HepG2 (cell line): ENCODE results near the gene OPN3. TPM values are rescaled to one million over a fixed set of nuclear protein-coding genes. Genes with fewer than 3 reads are reported as not detected.

Experiments
- MIER3 ChIP-seq: IDR thresholded peaks from 2 replicates; pipeline ENCODE4 v1.6.1; 2016; ENCODE audit warnings: missing compliant biosample characterization, borderline replicate concordance
- MXI1 ChIP-seq: IDR thresholded peaks from 3 replicates; pipeline ENCODE4 v1.6.1; 2012; ENCODE audit warnings: low read depth, low read length, inconsistent platforms, borderline replicate concordance
- PRPF4 ChIP-seq: fragments of 200-400 bp; formaldehyde crosslinking; IDR thresholded peaks from 2 replicates; pipeline ENCODE4 v1.6.1; 2016; ENCODE audit warnings: low read length, low read depth; ENCODE audit not compliant: poor library complexity, severe bottlenecking
- SATB2 ChIP-seq: sonication (generic); formaldehyde crosslinking; IDR thresholded peaks from 2 replicates; pipeline ENCODE4 v1.5.0; 2020; ENCODE audit warnings: missing genetic modification reagents
- TFDP1 ChIP-seq: IDR thresholded peaks from 2 replicates; pipeline ENCODE4 v1.6.1; 2016; ENCODE audit warnings: missing compliant biosample characterization, missing genetic modification reagents, borderline replicate concordance
- TMF1 ChIP-seq: sonication (generic); formaldehyde crosslinking; IDR thresholded peaks from 2 replicates; pipeline ENCODE4 v1.8.1; 2022; ENCODE audit warnings: low read depth, missing genetic modification reagents
- ZNF24 ChIP-seq: fragments of 450-650 bp; IDR thresholded peaks from 2 replicates; pipeline ENCODE4 v1.6.1; 2017; ENCODE audit warnings: antibody characterized with exemption, mild to moderate bottlenecking
- ZNF382 ChIP-seq: sonication (generic); formaldehyde crosslinking; IDR thresholded peaks from 2 replicates; pipeline ENCODE4 v1.5.0; 2020; ENCODE audit warnings: missing genetic modification reagents, mild to moderate bottlenecking, borderline replicate concordance
- ZNF639 ChIP-seq: conservative IDR thresholded peaks from 2 replicates; pipeline ENCODE4 v1.6.1; 2018; ENCODE audit warnings: missing genetic modification reagents
- ZNF672 ChIP-seq: sonication (generic); formaldehyde crosslinking; IDR thresholded peaks from 2 replicates; pipeline ENCODE4 v1.8.1; 2022; ENCODE audit warnings: missing genetic modification reagents
- polyA plus RNA-seq, 8 experiments: library from polyadenylated mRNA; depleted of rRNA in 3 of 8; stranded (reverse) in 7 of 8; unstranded in 1 of 8; fragments of >200 nt; fragmentation: Illumina TruSeq in 4 of 8; extraction: Trizol in 4 of 8; gene quantifications; 2 replicates each; pipeline versions ENCODE4 v1.2.1 to v1.2.3, GENCODE V29; 2011 to 2016; ENCODE audit warnings: low read depth in 4 of 8, missing spikeins in 1 of 8, mixed read lengths in 1 of 8; ENCODE audit not compliant: insufficient read depth in 1 of 8
- total RNA-seq, 5 experiments: library from RNA; depleted of rRNA; stranded (reverse); fragments of >200 nt; fragmentation: Illumina TruSeq; extraction: Trizol; gene quantifications; 2 replicates each; pipeline ENCODE4 v1.2.3, GENCODE V29; 2016; ENCODE audit warnings: low read depth in 1 of 5
- TF ChIP-seq, protein P1 (sequence below): sonication (generic); formaldehyde crosslinking; IDR thresholded peaks from one replicate; pipeline ENCODE4 v1.5.1; 2020; ENCODE audit warnings: mild to moderate bottlenecking, missing genetic modification reagents; ENCODE audit errors: not compliant biosample characterization
- TF ChIP-seq, protein P2 (sequence below): sonication (generic); formaldehyde crosslinking; IDR thresholded peaks from 2 replicates; pipeline ENCODE4 v1.9.0; 2022; ENCODE audit warnings: missing genetic modification reagents, mild to moderate bottlenecking, borderline replicate concordance
- TF ChIP-seq, protein P3 (sequence below): fragments of 450-650 bp; IDR thresholded peaks from 2 replicates; pipeline ENCODE4 v1.6.1; 2017; ENCODE audit warnings: mild to moderate bottlenecking

Gene OPN3
- total and polyA plus RNA-seq, 2 of the 13 experiments (the other 11 are each of a cell fraction or from before 2014, with no cell fraction given), result 17.4 to 23.0 TPM

- TF ChIP-seq, protein P1, sequence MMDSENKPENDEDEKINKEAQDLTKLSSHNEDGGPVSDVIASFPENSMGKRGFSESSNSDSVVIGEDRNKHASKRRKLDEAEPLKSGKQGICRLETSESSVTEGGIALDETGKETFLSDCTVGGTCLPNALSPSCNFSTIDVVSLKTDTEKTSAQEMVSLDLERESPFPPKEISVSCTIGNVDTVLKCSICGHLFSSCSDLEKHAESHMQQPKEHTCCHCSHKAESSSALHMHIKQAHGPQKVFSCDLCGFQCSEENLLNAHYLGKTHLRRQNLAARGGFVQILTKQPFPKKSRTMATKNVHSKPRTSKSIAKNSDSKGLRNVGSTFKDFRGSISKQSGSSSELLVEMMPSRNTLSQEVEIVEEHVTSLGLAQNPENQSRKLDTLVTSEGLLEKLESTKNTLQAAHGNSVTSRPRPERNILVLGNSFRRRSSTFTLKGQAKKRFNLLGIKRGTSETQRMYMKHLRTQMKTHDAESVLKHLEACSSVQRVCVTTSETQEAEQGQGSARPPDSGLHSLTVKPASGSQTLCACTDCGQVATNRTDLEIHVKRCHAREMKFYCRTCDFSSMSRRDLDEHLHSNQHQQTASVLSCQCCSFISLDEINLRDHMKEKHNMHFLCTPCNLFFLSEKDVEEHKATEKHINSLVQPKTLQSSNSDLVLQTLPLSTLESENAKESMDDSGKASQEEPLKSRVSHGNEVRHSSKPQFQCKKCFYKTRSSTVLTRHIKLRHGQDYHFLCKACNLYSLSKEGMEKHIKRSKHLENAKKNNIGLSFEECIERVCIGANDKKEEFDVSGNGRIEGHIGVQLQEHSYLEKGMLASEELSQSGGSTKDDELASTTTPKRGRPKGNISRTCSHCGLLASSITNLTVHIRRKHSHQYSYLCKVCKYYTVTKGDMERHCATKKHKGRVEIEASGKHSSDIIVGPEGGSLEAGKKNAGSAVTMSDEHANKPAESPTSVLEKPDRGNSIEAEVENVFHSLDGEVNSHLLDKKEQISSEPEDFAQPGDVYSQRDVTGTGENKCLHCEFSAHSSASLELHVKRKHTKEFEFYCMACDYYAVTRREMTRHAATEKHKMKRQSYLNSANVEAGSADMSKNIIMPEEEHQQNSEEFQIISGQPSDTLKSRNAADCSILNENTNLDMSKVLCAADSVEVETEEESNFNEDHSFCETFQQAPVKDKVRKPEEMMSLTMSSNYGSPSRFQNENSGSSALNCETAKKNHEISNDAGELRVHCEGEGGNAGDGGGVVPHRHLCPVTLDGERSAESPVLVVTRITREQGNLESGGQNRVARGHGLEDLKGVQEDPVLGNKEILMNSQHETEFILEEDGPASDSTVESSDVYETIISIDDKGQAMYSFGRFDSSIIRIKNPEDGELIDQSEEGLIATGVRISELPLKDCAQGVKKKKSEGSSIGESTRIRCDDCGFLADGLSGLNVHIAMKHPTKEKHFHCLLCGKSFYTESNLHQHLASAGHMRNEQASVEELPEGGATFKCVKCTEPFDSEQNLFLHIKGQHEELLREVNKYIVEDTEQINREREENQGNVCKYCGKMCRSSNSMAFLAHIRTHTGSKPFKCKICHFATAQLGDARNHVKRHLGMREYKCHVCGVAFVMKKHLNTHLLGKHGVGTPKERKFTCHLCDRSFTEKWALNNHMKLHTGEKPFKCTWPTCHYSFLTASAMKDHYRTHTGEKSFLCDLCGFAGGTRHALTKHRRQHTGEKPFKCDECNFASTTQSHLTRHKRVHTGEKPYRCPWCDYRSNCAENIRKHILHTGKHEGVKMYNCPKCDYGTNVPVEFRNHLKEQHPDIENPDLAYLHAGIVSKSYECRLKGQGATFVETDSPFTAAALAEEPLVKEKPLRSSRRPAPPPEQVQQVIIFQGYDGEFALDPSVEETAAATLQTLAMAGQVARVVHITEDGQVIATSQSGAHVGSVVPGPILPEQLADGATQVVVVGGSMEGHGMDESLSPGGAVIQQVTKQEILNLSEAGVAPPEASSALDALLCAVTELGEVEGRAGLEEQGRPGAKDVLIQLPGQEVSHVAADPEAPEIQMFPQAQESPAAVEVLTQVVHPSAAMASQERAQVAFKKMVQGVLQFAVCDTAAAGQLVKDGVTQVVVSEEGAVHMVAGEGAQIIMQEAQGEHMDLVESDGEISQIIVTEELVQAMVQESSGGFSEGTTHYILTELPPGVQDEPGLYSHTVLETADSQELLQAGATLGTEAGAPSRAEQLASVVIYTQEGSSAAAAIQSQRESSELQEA, result no peak
- TF ChIP-seq ZNF639 (CRISPR knock-in tag), result no peak
- TF ChIP-seq ZNF382 (CRISPR knock-in tag), result no peak
- no peak for TF ChIP-seq SATB2
- TF ChIP-seq MXI1, result no peak
- TF ChIP-seq TMF1 (CRISPR knock-in tag), result no peak
- 0 out of 2 replicates have a peak, but pooled peaks have one; percentile 20 for TF ChIP-seq TFDP1 (CRISPR knock-in tag)
- no peak for TF ChIP-seq ZNF24
- TF ChIP-seq PRPF4, result no peak
- no peak for TF ChIP-seq ZNF672 (CRISPR knock-in tag)
- no peak for TF ChIP-seq MIER3 (CRISPR knock-in tag)
- TF ChIP-seq, protein P2, sequence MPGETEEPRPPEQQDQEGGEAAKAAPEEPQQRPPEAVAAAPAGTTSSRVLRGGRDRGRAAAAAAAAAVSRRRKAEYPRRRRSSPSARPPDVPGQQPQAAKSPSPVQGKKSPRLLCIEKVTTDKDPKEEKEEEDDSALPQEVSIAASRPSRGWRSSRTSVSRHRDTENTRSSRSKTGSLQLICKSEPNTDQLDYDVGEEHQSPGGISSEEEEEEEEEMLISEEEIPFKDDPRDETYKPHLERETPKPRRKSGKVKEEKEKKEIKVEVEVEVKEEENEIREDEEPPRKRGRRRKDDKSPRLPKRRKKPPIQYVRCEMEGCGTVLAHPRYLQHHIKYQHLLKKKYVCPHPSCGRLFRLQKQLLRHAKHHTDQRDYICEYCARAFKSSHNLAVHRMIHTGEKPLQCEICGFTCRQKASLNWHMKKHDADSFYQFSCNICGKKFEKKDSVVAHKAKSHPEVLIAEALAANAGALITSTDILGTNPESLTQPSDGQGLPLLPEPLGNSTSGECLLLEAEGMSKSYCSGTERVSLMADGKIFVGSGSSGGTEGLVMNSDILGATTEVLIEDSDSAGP (CRISPR knock-in tag), result no peak
- TF ChIP-seq, protein P3, sequence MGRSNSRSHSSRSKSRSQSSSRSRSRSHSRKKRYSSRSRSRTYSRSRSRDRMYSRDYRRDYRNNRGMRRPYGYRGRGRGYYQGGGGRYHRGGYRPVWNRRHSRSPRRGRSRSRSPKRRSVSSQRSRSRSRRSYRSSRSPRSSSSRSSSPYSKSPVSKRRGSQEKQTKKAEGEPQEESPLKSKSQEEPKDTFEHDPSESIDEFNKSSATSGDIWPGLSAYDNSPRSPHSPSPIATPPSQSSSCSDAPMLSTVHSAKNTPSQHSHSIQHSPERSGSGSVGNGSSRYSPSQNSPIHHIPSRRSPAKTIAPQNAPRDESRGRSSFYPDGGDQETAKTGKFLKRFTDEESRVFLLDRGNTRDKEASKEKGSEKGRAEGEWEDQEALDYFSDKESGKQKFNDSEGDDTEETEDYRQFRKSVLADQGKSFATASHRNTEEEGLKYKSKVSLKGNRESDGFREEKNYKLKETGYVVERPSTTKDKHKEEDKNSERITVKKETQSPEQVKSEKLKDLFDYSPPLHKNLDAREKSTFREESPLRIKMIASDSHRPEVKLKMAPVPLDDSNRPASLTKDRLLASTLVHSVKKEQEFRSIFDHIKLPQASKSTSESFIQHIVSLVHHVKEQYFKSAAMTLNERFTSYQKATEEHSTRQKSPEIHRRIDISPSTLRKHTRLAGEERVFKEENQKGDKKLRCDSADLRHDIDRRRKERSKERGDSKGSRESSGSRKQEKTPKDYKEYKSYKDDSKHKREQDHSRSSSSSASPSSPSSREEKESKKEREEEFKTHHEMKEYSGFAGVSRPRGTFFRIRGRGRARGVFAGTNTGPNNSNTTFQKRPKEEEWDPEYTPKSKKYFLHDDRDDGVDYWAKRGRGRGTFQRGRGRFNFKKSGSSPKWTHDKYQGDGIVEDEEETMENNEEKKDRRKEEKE, result no peak
Observed at GRCh38 chr1:241640867-241641622, 876 bp upstream of the OPN3 start (continued).
